Measurements from ENCODE around the gene TNKS1BP1. TPM values are rescaled to one million over a fixed set of nuclear protein-coding genes. Genes with fewer than 3 reads are reported as not detected.
"Not testable (repeated sequence)": the region's sequence is repeated elsewhere in the genome, so short reads cannot be mapped to it uniquely, and the experiment has no call there.

The TNKS1BP1 gene
- total and polyA plus RNA-seq, 2 experiments from 2014 or later: 54.9 to 104 TPM

- no peak overlapping the region for H3K4me2 ChIP-seq
- no peak for TF ChIP-seq EZH2phosphoT487 (IDR thresholded peaks at IDR 0.05; ENCODE audit: low read depth, severe bottlenecking, unreplicated experiment)
- no peak for TF ChIP-seq CTCF (IDR thresholded peaks at IDR 0.05; ENCODE audit: poor library complexity)
- no peak for TF ChIP-seq EZH2 (IDR thresholded peaks at IDR 0.05; ENCODE audit: borderline replicate concordance)
- no peaks in the 10 kb centered on the region for H3K36me3 ChIP-seq (replicated peaks; ENCODE audit: insufficient read depth, low read depth)
- WGBS (ENCODE audit: low lambda C conversion rate, missing lambda C conversion rate): 68% methylated on average over 9 of the region's 9 CpGs
- peaks cover 3% of the 10 kb centered on the region for H3K4me1 ChIP-seq (ENCODE audit: insufficient read depth)
- H2AFZ ChIP-seq: no peak overlapping the region
- no peak overlapping the region for H3K27ac ChIP-seq
- H3K27me3 ChIP-seq: no peaks in the 10 kb centered on the region
- no peak for DNase-seq (ENCODE audit: low spot score)
- no peaks in the 10 kb centered on the region for H3K9me3 ChIP-seq (ENCODE audit: low read depth)
- no peak overlapping the region for H3K4me3 ChIP-seq
- no peaks in the 10 kb centered on the region for H3K79me2 ChIP-seq
- H4K20me1 ChIP-seq (ENCODE audit: insufficient read depth, poor library complexity, severe bottlenecking): no peaks in the 10 kb centered on the region
- no peaks in the 10 kb centered on the region for H3K9me2 ChIP-seq (replicated peaks; ENCODE audit: insufficient read depth)
These were observed 40.3 kb upstream of the TNKS1BP1 start for GRCh38 chr11:57364851-57365660.

GRCh38 chr11:57363131-57364080, 38.7 kb upstream of the TNKS1BP1 start:
- Histone ChIP-seq H4K20me1 (ENCODE audit: insufficient read depth, poor library complexity, severe bottlenecking) (no peaks in the 10 kb centered on the region), H3K79me2 (no peaks in the 10 kb centered on the region), H3K4me2 (no peak overlapping the region), H2AFZ (no peak overlapping the region), H3K4me1 (ENCODE audit: insufficient read depth) (peaks cover 6% of the 10 kb centered on the region), H3K27me3 (no peaks in the 10 kb centered on the region), H3K27ac (no peak overlapping the region), H3K9me2 (replicated peaks; ENCODE audit: insufficient read depth) (no peaks in the 10 kb centered on the region), H3K4me3 (no peak overlapping the region), H3K9me3 (ENCODE audit: low read depth) (no peaks in the 10 kb centered on the region), H3K36me3 (replicated peaks; ENCODE audit: insufficient read depth, low read depth) (no peaks in the 10 kb centered on the region)
- TF ChIP-seq EZH2phosphoT487 (IDR thresholded peaks at IDR 0.05; ENCODE audit: low read depth, severe bottlenecking, unreplicated experiment): no peak
- TF ChIP-seq EZH2 (IDR thresholded peaks at IDR 0.05; ENCODE audit: borderline replicate concordance): no peak
- no peak for TF ChIP-seq CTCF (IDR thresholded peaks at IDR 0.05; ENCODE audit: poor library complexity)
- WGBS (ENCODE audit: low lambda C conversion rate, missing lambda C conversion rate): 81% methylated on average over 7 of the region's 7 CpGs
- DNase-seq (ENCODE audit: low spot score): no peak

GRCh38 chr11:57361926-57362325, 37.2 kb upstream of the TNKS1BP1 start:
- Histone ChIP-seq H4K20me1 (ENCODE audit: insufficient read depth, poor library complexity, severe bottlenecking) (no peaks in the 10 kb centered on the region), H3K9me3 (ENCODE audit: low read depth) (no peaks in the 10 kb centered on the region), H3K79me2 (no peaks in the 10 kb centered on the region), H3K4me3 (no peak overlapping the region), H3K36me3 (replicated peaks; ENCODE audit: insufficient read depth, low read depth) (no peaks in the 10 kb centered on the region), H2AFZ (no peak overlapping the region), H3K27me3 (no peaks in the 10 kb centered on the region), H3K9me2 (replicated peaks; ENCODE audit: insufficient read depth) (no peaks in the 10 kb centered on the region), H3K27ac (no peak overlapping the region), H3K4me2 (no peak overlapping the region), H3K4me1 (ENCODE audit: insufficient read depth) (peaks cover 6% of the 10 kb centered on the region)
- TF ChIP-seq EZH2 (IDR thresholded peaks at IDR 0.05; ENCODE audit: borderline replicate concordance) (no peak), CTCF (IDR thresholded peaks at IDR 0.05; ENCODE audit: poor library complexity) (no peak)
- no peak for DNase-seq (ENCODE audit: low spot score)
- WGBS (ENCODE audit: low lambda C conversion rate, missing lambda C conversion rate): 87% methylated on average over 3 of the region's 3 CpGs

- H3K27ac ChIP-seq; DNase-seq (ENCODE audit: low spot score); H3K27me3 ChIP-seq; H3K79me2 ChIP-seq; H3K36me3 ChIP-seq (replicated peaks; ENCODE audit: insufficient read depth, low read depth); H3K4me2 ChIP-seq; H3K4me3 ChIP-seq; H3K4me1 ChIP-seq (ENCODE audit: insufficient read depth); H3K9me2 ChIP-seq (replicated peaks; ENCODE audit: insufficient read depth); H4K20me1 ChIP-seq (ENCODE audit: insufficient read depth, poor library complexity, severe bottlenecking); H3K9me3 ChIP-seq (ENCODE audit: low read depth); H2AFZ ChIP-seq: not testable (repeated sequence)
These were observed 36.7 kb upstream of the TNKS1BP1 start for GRCh38 chr11:57361420-57361819.
